HepG2 (cell line): ENCODE data around the gene PSMB9. TPM values are rescaled to one million over a fixed set of nuclear protein-coding genes. Genes with fewer than 3 reads are reported as not detected.
A peak's percentile ranks its signal among the peaks of the same experiment; 100 is the strongest.

Experiments
- ATAC-seq: fragments of 200-7000 bp; cut with Tn5 transposase; 3 replicates; pipeline ENCODE4 v1.9.1; 2020; ENCODE audit warnings: mild to moderate bottlenecking, moderate library complexity
- BruUV-seq: library from RNA; stranded (reverse); fragments of 400-500 nt; replicated peaks from 2 replicates; lab custom pipeline; 2021; lab: Mats Ljungman, UMichigan
- CTCF ChIA-PET: fragments of 300-600 bp; formaldehyde crosslinking; extraction: SDS; loops from one replicate; lab custom pipeline; 2021; ENCODE audit warnings: low total read pairs, inconsistent platforms, low intra/inter-chr PET ratio; lab: Yijun Ruan, JAX
- POLR2A ChIA-PET: fragments of 350-600 bp; sonication (Branson Sonifier 250); formaldehyde crosslinking; loops from one replicate; lab custom pipeline; 2020; ENCODE audit warnings: antibody characterized with exemption, inconsistent platforms; lab: Yijun Ruan, JAX
- DNase-seq: peaks from one replicate; pipeline ENCODE4 v3.0.0-alpha.2; 2015; ENCODE audit warnings: low spot score
- FAIRE-seq: peaks from 3 replicates; lab custom pipeline; 2011; peaks lifted over from hg19 to GRCh38; lab: Jason Lieb, UNC
- H2AFZ ChIP-seq: one replicate; pipeline ENCODE4 v1.6.1; 2011; ENCODE audit warnings: low read length, inconsistent platforms
- H3K27ac ChIP-seq: fragments of 300-600 bp; 3 replicates; pipeline ENCODE4 v1.8.0; 2011; ENCODE audit warnings: mixed run types, mild to moderate bottlenecking, mixed read lengths, low read length, inconsistent platforms; ENCODE audit not compliant: insufficient read depth; ENCODE audit errors: extremely low read length
- H3K27me3 ChIP-seq, 2 experiments: fragments of 200-600 bp in 1 of 2; 2 replicates in 1 of 2; 3 replicates in 1 of 2; pipeline versions ENCODE4 v1.6.0 to v1.8.0; 2011; ENCODE audit warnings: low read length in 2 of 2, mild to moderate bottlenecking in 2 of 2, moderate library complexity in 2 of 2, inconsistent platforms in 1 of 2; ENCODE audit not compliant: insufficient read depth in 2 of 2, control insufficient read depth in 1 of 2
- H3K36me3 ChIP-seq, 2 experiments: fragments of 200-600 bp in 1 of 2; replicated peaks in 1 of 2; 2 replicates in 1 of 2; 3 replicates in 1 of 2; pipeline versions ENCODE4 v1.5.1 to v1.8.0; 2011; ENCODE audit warnings: low read length in 2 of 2, inconsistent platforms in 1 of 2; ENCODE audit not compliant: insufficient read depth in 2 of 2, control insufficient read depth in 1 of 2
- H3K4me1 ChIP-seq: 2 replicates; pipeline ENCODE4 v1.5.1; 2012; ENCODE audit warnings: low read length, inconsistent platforms; ENCODE audit not compliant: insufficient read depth
- H3K4me2 ChIP-seq: 2 replicates; pipeline ENCODE4 v1.6.0; 2011; ENCODE audit warnings: low read depth, low read length, inconsistent platforms
- H3K4me3 ChIP-seq, 3 experiments: fragments of 200-600 bp in 1 of 3; sonication (generic), shearing (Covaris generic) in 1 of 3; replicated peaks in 1 of 3; 2 replicates each; pipeline ENCODE4 v1.5.1; 2011 to 2016; ENCODE audit warnings: low read length in 3 of 3, inconsistent platforms in 2 of 3, low read depth in 2 of 3, mild to moderate bottlenecking in 2 of 3, control low read depth in 1 of 3, mixed read lengths in 1 of 3; ENCODE audit not compliant: insufficient read depth in 1 of 3
- H3K79me2 ChIP-seq: one replicate; pipeline ENCODE4 v1.6.1; 2011; ENCODE audit warnings: low read length, inconsistent platforms; ENCODE audit not compliant: insufficient read depth
- H3K9ac ChIP-seq: 2 replicates; pipeline ENCODE4 v1.6.0; 2011; ENCODE audit warnings: mild to moderate bottlenecking, low read depth, low read length, inconsistent platforms; ENCODE audit not compliant: insufficient read depth
- H3K9me3 ChIP-seq: 2 replicates; pipeline ENCODE4 v1.5.1; 2012; ENCODE audit warnings: mild to moderate bottlenecking, low read length
- H4K20me1 ChIP-seq: 2 replicates; pipeline ENCODE4 v1.6.0; 2011; ENCODE audit warnings: inconsistent platforms, mild to moderate bottlenecking, low read length, moderate library complexity; ENCODE audit not compliant: insufficient read depth
- ARNTL ChIP-seq: sonication (generic); formaldehyde crosslinking; IDR thresholded peaks from 2 replicates; pipeline ENCODE4 v1.4.0; 2020; ENCODE audit warnings: mild to moderate bottlenecking, missing genetic modification reagents
- HBP1 ChIP-seq: IDR thresholded peaks from 2 replicates; pipeline ENCODE4 v1.6.1; 2016; ENCODE audit warnings: low read depth, control low read depth
- HNRNPH1 ChIP-seq: fragments of 200-400 bp; formaldehyde crosslinking; optimal IDR thresholded peaks from 2 replicates; pipeline ENCODE3; 2017; ENCODE audit warnings: mild to moderate bottlenecking, low read depth, low read length
- HOXA7 ChIP-seq: sonication (generic); formaldehyde crosslinking; IDR thresholded peaks from 2 replicates; pipeline ENCODE4 v1.8.1; 2022; ENCODE audit warnings: mild to moderate bottlenecking, missing genetic modification reagents, moderate library complexity
- HOXD1 ChIP-seq: sonication (generic); formaldehyde crosslinking; IDR thresholded peaks from 2 replicates; pipeline ENCODE4 v1.5.0; 2020; ENCODE audit warnings: missing genetic modification reagents
- IKZF1 ChIP-seq: fragments of 450-650 bp; IDR thresholded peaks from 2 replicates; pipeline ENCODE4 v1.7.1; 2016
- MEIS1 ChIP-seq: sonication (generic); formaldehyde crosslinking; IDR thresholded peaks from 2 replicates; pipeline ENCODE4 v1.9.0; 2021; ENCODE audit warnings: mild to moderate bottlenecking, missing genetic modification reagents, moderate library complexity, borderline replicate concordance
- MTA1 ChIP-seq: sonication (generic); formaldehyde crosslinking; IDR thresholded peaks from 2 replicates; pipeline ENCODE4 v1.4.0; 2020; ENCODE audit warnings: missing genetic modification reagents, mild to moderate bottlenecking, borderline replicate concordance
- MTF1 ChIP-seq: sonication (generic); formaldehyde crosslinking; IDR thresholded peaks from 2 replicates; pipeline ENCODE4 v1.5.0; 2020; ENCODE audit warnings: missing genetic modification reagents
- MZF1 ChIP-seq: sonication (generic); formaldehyde crosslinking; IDR thresholded peaks from 2 replicates; pipeline ENCODE4 v1.8.1; 2023; ENCODE audit warnings: mild to moderate bottlenecking, missing genetic modification reagents, borderline replicate concordance
- PHF8 ChIP-seq: sonication (generic); formaldehyde crosslinking; IDR thresholded peaks from 2 replicates; pipeline ENCODE4 v1.5.0; 2020; ENCODE audit warnings: missing genetic modification reagents
- TGIF2 ChIP-seq: IDR thresholded peaks from 2 replicates; pipeline ENCODE4 v1.6.1; 2016; ENCODE audit warnings: control low read depth, missing compliant biosample characterization
- ZC3H4 ChIP-seq: sonication (generic); formaldehyde crosslinking; IDR thresholded peaks from 2 replicates; pipeline ENCODE4 v1.4.0; 2020; ENCODE audit warnings: missing genetic modification reagents, borderline replicate concordance
- ZFP41 ChIP-seq: sonication (generic); formaldehyde crosslinking; IDR thresholded peaks from 2 replicates; pipeline ENCODE4 v1.4.0; 2020; ENCODE audit warnings: mild to moderate bottlenecking, missing genetic modification reagents, borderline replicate concordance
- ZFYVE20 ChIP-seq: sonication (generic); formaldehyde crosslinking; IDR thresholded peaks from 2 replicates; pipeline ENCODE4 v1.8.0; 2023; ENCODE audit warnings: low read depth, mild to moderate bottlenecking, moderate library complexity, missing genetic modification reagents, borderline replicate concordance
- ZNF543 ChIP-seq: sonication (generic); formaldehyde crosslinking; IDR thresholded peaks from 2 replicates; pipeline ENCODE4 v1.4.0; 2020; ENCODE audit warnings: mild to moderate bottlenecking, missing genetic modification reagents
- ZNF574 ChIP-seq: sonication (generic); formaldehyde crosslinking; IDR thresholded peaks from 2 replicates; pipeline ENCODE4 v1.4.0; 2020; ENCODE audit warnings: missing genetic modification reagents
- ZNF616 ChIP-seq: sonication (generic); formaldehyde crosslinking; IDR thresholded peaks from 2 replicates; pipeline ENCODE4 v1.5.0; 2020; ENCODE audit warnings: low read depth, mild to moderate bottlenecking, missing genetic modification reagents
- ZNF724P ChIP-seq: sonication (generic); formaldehyde crosslinking; IDR thresholded peaks from 2 replicates; pipeline ENCODE4 v1.8.0; 2022; ENCODE audit warnings: missing genetic modification reagents, borderline replicate concordance
- WGBS: methylation state at CpG from one replicate; pipeline ENCODE4 v1.1.6; 2017; ENCODE audit warnings: low lambda C conversion rate; 5-methylcytosine and 5-hydroxymethylcytosine counted together
- in situ Hi-C: cut with HindIII; loops from 2 replicates; pipeline ENCODE4 v1.10.0; 2017; ENCODE audit warnings: low pct_unique_long_range_greater_than_20kb; ENCODE audit not compliant: extremely low pct_ligation_motif_present
- intact Hi-C: fragments of 100-400 bp; cut with micrococcal nuclease; formaldehyde crosslinking; loops from one replicate; pipeline ENCODE4 v1.10.0; 2022; ENCODE audit not compliant: unreplicated experiment
- polyA plus RNA-seq, 8 experiments: library from polyadenylated mRNA; depleted of rRNA in 3 of 8; stranded (reverse) in 7 of 8; unstranded in 1 of 8; fragments of >200 nt; fragmentation: Illumina TruSeq in 4 of 8; extraction: Trizol in 4 of 8; gene quantifications; 2 replicates each; pipeline versions ENCODE4 v1.2.1 to v1.2.3, GENCODE V29; 2011 to 2016; ENCODE audit warnings: low read depth in 4 of 8, missing spikeins in 1 of 8, mixed read lengths in 1 of 8; ENCODE audit not compliant: insufficient read depth in 1 of 8
- total RNA-seq, 5 experiments: library from RNA; depleted of rRNA; stranded (reverse); fragments of >200 nt; fragmentation: Illumina TruSeq; extraction: Trizol; gene quantifications; 2 replicates each; pipeline ENCODE4 v1.2.3, GENCODE V29; 2016; ENCODE audit warnings: low read depth in 1 of 5
- TF ChIP-seq, protein P1 (sequence below): IDR thresholded peaks from 2 replicates; pipeline ENCODE4 v1.6.1; 2016; ENCODE audit warnings: mild to moderate bottlenecking

The PSMB9 gene
- total and polyA plus RNA-seq, 2 of the 13 experiments (the other 11 are each of a cell fraction or from before 2014, with no cell fraction given), result 15.6 to 16.0 TPM

- Histone ChIP-seq H3K4me1 (peaks cover 16% of the 10 kb centered on the region), H3K4me2 (peak overlapping the region; percentile 80), H3K27me3 (no peaks in the 10 kb centered on the region; a peak in 1 of 5 replicates), H3K79me2 (no peaks in the 10 kb centered on the region), H3K36me3 (peaks cover 0 to 1% of the 10 kb centered on the region in 2 experiments; a peak in 2 of 5 replicates), H3K9me3 (no peaks in the 10 kb centered on the region), H3K27ac (peak overlapping the region; percentile 20), H2AFZ (peak overlapping the region; percentile 64), H4K20me1 (no peaks in the 10 kb centered on the region), H3K4me3 (peak overlapping the region; percentile 73 to 85 (median 75)), H3K9ac (peak overlapping the region; percentile 67)
- intact Hi-C loops (no loop called here), in situ Hi-C loops (no loop called here)
- POLR2A ChIA-PET, result interaction anchor here (1.0 to 3.0 kb wide), 3 partner anchors 10 to 129 kb away, joined by 3 to 41 read pairs (median 25); partner anchors contain the start of genes PSMB9 and TAP1
- TSS peak; percentile 44 for BruUV-seq
- DNase-seq (no peak), FAIRE-seq (peak; percentile 42), ATAC-seq (peak; percentile 15)
- 9% methylated on average over 28 of the region's 28 CpGs for WGBS
- CTCF ChIA-PET, result no interaction called here
- 0 out of 2 replicates have a peak, but pooled peaks have one; percentile 37 for TF ChIP-seq ZFP41 (CRISPR knock-in tag)
- TF ChIP-seq, protein P1, sequence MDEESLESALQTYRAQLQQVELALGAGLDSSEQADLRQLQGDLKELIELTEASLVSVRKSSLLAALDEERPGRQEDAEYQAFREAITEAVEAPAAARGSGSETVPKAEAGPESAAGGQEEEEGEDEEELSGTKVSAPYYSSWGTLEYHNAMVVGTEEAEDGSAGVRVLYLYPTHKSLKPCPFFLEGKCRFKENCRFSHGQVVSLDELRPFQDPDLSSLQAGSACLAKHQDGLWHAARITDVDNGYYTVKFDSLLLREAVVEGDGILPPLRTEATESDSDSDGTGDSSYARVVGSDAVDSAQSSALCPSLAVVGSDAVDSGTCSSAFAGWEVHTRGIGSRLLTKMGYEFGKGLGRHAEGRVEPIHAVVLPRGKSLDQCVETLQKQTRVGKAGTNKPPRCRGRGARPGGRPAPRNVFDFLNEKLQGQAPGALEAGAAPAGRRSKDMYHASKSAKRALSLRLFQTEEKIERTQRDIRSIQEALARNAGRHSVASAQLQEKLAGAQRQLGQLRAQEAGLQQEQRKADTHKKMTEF (CRISPR knock-in tag), result 0 out of 2 replicates have a peak, but pooled peaks have one; percentile 23
- no peak for TF ChIP-seq ZC3H4 (CRISPR knock-in tag)
- TF ChIP-seq HOXA7 (CRISPR knock-in tag), result no peak
- no peak for TF ChIP-seq HBP1 (CRISPR knock-in tag)
- TF ChIP-seq HNRNPH1, result no peak
- TF ChIP-seq ZNF543 (CRISPR knock-in tag), result peak; percentile 8; the same call in 1 of the 2 replicates
- TF ChIP-seq ZNF724P (CRISPR knock-in tag), result peak; percentile 34; the same call in 1 of the 2 replicates
- no peak for TF ChIP-seq ZNF616
- no peak for TF ChIP-seq ARNTL (CRISPR knock-in tag)
- TF ChIP-seq MZF1 (CRISPR knock-in tag), result no peak
- no peak for TF ChIP-seq IKZF1
- TF ChIP-seq MEIS1 (CRISPR knock-in tag), result 0 out of 2 replicates have a peak, but pooled peaks have one; percentile 7
- no peak for TF ChIP-seq TGIF2 (CRISPR knock-in tag)
- peak; percentile 50; the same call in 1 of the 2 replicates for TF ChIP-seq MTA1 (CRISPR knock-in tag)
- TF ChIP-seq HOXD1, result no peak
- TF ChIP-seq ZNF574, result no peak; the same call in 1 of the 2 replicates
- no peak; the same call in 1 of the 2 replicates for TF ChIP-seq PHF8 (CRISPR knock-in tag)
- TF ChIP-seq ZFYVE20 (CRISPR knock-in tag), result no peak
- TF ChIP-seq MTF1 (CRISPR knock-in tag), result no peak
Observed at GRCh38 chr6:32843331-32843978, 10.5 kb upstream of the PSMB9 start.
